Activated CD4-positive, alpha-beta T cell treated with anti-CD3 and anti-CD28 coated beads for 4 hours (primary cell): ENCODE data around the gene ZBTB37.
"Not testable (repeated sequence)": the region's sequence is repeated elsewhere in the genome, so short reads cannot be mapped to it uniquely, and the experiment has no call there.

Experiments
- DNase-seq, 2 donors: peaks; one replicate each; pipeline ENCODE4 v3.0.0-alpha.2; 2020

Gene ZBTB37, protein sequence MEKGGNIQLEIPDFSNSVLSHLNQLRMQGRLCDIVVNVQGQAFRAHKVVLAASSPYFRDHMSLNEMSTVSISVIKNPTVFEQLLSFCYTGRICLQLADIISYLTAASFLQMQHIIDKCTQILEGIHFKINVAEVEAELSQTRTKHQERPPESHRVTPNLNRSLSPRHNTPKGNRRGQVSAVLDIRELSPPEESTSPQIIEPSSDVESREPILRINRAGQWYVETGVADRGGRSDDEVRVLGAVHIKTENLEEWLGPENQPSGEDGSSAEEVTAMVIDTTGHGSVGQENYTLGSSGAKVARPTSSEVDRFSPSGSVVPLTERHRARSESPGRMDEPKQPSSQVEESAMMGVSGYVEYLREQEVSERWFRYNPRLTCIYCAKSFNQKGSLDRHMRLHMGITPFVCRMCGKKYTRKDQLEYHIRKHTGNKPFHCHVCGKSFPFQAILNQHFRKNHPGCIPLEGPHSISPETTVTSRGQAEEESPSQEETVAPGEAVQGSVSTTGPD

DNA sequence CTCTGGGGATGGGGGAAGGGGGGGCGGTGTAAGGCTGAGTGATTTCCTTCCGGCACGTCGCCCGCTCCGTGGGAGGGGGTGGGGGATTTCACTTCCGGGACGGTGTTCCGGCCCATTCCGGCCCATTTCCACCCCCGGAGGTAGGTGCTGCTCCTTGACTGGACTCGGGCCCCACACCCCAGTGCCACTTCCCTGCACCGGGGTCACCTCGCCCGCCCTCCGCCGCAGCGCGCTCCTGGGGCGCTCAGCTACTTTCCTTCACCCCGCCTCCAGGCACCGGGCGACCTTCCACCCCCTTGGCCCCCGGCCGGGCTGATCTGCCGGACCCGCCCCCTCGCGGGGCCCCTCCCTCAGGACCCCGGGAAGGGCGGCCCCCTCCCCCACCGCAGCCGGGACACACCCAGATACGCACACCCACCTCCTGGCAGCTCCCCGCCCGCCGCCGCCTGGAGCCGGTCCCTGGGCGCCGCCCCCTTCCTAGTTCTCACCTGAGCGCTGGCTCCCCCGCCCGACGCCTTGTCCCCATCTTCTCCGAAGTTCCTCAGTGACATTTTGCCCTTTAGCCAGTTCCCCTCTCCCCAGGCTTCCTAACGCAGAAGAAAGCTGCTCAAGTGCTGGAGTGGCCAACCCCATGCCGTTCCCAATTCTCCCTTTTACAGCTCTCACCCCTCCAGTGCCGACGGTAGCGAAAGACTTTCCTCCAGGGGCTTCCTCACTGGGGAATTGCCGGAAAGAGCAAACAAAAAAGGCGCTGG, at the start of gene ZBTB37:
Gene ZBTB37, plus strand, starts transcription at position 115 of the 755 bp plus-strand sequence. CDS start 1,846 bp downstream, outside the sequence.
- DNase-seq = peak; percentile 92 to 94

DNA sequence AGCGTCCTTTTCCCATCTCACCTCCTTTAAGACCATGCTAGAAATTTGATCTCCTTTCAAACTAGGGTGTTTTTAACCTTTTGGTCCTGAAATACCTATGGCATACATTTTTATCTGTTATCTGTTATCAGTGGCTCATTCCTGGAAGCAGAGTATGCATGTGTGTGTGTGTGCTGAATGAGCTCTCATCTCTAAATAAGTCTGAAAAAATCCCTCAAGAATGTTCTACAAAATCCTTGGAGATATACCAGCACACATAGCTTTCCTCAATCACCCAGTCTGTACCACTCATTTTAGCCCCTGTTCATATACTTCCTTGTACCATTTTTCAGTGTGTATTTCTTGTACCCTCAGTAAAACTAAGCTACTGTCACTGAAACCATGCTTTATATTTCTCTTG, 49.7 kb upstream of the ZBTB37 start:
- no peak for DNase-seq

DNA sequence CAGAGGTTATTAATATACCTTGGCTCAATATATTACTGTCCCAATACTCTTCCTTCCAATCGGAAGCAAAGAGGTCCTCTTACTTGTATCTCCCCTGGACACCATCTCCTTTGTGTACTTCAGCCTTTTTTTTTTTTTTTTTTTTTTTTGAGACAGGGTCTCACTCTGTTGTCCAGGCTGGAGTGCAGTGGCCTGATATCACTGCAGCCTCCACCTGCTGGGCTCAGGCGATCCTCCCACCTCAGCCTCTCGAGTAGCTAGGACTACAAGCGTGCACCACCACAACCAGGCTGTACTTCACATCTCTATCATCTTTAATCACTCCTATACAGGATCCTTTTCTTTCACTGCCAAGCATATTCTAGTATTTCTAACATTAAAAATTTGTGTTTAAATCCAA, 46.5 kb upstream of the ZBTB37 start:
- no peak for DNase-seq

DNA sequence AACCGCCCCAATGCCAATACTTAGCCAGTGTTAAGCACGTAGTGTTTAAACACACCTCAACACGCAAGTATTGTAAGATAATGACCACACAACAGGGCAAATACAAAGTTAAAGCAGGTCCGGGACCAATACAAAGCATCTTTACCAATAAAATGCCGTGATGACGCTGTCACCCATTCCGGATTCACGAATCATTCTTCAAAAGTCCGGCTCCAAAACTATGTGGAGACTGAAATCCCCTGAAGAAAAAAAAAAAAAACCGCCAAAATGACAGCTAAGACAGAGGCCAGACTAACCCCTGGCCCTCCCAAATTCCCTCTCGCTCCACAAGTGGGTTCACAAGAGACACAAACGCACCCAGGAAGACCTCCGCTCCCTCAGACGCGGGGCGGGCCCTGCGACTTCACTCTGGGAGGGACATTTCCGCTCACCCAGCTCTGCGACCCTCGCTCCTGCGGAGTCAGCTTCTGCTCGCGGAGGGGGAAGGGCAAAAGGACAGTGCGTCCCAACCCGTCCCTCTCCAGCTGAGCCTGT, 44.3 kb upstream of the ZBTB37 start:
- no peak for DNase-seq

DNA sequence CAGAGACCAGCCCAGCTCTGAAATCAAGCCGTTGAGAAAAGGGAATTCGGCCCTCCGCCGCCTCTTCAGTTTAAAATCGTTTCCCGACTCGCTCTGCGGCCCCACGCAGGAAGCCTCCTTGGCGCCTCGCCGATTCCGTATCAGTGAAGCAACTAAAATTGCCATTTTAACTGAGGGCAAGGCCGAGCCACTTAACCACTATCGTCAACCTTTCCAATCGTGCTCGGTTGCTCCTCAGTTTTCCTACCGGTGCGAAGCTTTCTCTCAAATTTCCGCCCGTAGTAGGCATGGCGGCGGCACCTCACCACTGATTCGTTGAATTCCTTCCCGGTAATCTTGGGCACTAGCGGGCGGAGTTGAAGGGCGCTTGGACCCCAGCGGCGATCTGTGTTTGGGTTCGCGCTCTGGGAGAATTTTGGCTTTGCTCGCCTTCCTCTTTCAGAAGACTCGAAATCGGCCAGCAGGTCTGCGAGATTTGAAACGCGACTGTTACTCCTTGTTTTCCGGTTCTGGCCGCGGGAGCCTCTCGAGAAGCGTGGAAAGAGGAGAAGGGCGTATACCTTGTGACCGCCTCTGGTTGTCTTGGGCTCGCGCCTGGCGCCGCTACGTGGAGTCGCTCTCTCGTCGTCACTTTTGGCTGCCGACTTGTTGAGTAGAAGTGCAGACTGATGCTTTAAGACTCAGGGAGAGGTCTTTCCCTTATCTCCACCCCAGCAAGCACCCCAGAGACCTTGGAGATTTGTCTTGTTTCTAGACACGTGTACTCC, 43.7 kb upstream of the ZBTB37 start, which contains the start of the genes CENPL and DARS2:
Gene CENPL, minus strand, starts transcription at position 569 of the 767 bp plus-strand sequence. CDS start 13,584 bp downstream, outside the sequence.
Gene DARS2, plus strand, starts transcription at position 359 of the 767 bp plus-strand sequence. CDS start 557 bp downstream, outside the sequence.
- peak; percentile 87 for DNase-seq

DNA sequence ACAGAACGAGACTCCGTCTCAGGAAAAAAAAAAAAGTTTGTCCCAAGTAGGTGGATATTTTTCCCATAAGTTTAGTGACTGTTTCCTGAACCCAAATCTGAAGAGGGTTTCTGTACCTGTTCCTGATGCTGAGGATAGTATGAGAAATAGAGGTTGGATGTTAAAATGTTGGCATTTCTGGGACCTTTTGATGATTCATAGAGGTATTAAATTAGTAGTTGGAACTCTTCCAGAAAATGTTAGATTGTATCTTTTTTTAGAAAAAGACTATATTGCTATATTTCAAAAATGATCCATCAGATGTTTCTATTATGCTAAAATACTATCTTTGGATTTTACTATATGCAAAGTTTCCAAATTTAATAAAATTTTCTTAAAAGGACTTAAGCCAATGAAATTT, 40.6 kb upstream of the ZBTB37 start:
- no peak for DNase-seq

DNA sequence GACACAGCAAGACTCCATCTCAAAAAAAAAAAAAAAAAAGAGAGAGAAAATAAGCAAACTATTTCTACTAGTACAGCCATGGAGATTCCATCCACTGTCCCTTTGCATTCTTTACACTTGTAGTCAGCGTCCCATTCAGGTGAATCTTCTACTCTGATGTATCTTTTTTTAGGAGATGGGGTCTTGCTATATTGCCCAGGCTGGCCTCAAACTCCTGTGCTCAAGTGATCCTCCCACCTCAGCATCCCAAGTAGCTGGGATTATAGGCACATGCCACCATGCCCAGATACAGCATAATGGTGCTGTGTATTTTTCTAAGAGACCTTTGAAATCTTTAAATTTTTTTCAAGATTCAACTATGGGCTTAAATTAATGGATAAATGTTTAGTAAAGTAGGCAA, 35.4 kb upstream of the ZBTB37 start:
- DNase-seq = no peak

DNA sequence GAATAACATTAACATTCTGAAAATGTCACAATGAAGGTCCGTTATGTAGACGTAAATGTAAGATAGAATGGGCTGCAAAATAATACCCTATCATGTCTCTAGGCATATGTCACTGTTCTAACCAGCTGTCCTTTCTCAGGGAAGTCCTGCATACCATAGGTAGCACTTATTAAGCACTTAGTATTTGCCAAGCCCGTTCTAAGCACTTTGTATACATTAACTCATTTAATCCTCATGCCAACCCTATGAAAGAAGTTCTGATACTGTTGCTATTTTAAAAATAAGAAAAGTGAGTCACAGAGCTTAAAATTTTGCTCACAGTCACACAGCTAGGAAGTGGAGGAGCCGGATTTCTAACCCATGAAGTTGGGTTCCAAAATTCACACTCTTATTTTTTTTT, 16.1 kb upstream of the ZBTB37 start:
- DNase-seq = no peak

DNA sequence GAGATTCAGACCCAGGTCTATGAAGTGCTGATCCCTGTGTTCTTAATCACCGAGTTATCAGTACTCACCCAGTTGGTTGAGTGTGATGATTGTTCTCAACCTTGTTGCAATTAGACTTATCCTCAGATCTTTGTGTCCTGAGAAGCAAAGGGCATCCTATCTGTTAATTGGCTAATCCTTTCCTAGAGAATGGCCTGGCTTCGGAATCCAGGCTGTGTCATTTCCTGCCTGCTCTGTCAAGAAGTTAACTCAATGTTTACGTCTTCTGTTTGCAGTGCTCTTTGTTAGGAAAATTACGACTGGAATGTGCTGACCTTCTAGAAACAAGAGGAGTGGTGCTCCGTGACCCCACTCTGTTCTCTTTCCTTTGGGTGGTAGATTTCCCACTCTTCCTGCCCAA, 15.1 kb upstream of the ZBTB37 start:
- DNase-seq = no peak

DNA sequence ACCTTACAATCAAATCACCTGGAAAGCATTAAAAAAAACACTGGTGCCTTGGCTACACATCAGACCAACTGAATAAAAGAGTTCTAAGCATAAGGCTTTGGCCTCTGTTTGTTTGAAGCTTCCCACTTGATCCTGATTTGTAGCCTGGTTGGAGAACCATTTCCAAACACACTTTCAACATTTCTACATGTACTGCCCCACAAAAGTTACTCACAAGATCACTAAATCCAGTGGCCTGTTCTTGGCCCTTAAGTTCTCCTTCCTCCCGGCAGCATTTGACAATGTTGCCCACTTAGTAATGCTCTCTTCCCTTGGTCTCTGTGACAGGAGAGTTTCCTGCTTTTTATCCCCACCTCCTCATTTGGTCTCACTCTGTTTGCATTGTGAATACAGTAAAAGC, 12.2 kb upstream of the ZBTB37 start:
- no peak for DNase-seq

DNA sequence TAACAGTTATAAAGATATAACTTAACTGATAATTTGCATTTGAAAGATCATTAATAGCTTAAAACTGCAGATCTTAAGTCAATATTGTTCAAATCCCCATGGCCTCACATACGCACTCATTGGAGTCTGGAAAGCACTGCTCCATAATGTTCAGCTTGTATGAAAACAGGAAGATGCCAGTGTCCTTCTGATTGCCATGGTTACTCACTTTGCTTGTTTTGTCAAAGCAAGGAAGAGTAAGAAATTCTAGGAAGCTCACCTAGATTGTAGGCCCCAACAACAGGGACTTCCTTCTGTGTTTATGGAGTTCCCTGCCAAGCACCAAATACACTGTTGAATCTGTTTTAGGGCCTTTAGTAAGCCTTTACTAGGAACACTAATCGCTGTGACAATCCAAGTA, 11.3 kb upstream of the ZBTB37 start:
- no peak for DNase-seq

DNA sequence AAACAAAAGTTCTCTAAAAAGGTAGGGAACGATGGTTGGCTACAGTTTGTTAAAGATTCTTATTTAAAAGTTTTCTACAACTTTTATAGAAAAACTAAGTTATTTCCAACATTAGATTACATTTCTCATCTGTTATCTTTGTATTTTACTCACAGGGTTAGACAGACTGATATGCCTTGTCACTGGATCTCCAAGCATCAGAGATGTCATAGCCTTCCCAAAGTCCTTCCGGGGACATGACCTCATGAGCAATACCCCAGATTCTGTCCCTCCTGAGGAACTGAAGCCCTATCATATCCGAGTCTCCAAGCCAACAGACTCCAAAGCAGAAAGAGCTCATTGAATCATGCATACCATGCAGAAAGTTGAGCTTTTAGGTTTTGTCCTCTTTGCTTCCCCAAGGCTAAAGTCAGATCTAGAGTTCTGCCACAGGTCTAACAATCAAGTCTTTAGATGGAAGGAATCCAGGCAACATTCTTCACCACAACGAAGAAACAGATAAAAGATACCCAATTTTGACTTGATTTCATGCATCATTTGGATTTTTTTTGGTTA, 10.7 kb upstream of the ZBTB37 start:
- no peak for DNase-seq

DNA sequence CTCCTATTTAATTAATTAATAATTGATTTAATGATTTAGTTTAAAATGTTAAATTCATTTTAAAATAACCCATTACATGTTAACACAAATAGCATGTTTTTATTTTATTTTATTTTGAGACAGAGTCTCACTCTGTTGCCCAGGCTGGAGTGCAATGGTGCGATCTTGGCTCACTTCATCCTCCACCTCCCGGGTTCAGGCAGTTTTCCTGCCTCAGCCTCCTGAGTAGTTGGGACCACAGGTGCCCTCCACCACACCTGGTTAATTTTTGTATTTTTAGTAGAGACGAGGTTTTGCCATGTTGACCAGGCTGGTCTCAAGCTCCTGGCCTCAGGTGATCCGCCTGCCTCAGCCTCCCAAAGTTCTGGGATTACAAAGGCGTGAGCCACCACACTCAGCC, 8.6 kb upstream of the ZBTB37 start:
- DNase-seq = not testable (repeated sequence)

DNA sequence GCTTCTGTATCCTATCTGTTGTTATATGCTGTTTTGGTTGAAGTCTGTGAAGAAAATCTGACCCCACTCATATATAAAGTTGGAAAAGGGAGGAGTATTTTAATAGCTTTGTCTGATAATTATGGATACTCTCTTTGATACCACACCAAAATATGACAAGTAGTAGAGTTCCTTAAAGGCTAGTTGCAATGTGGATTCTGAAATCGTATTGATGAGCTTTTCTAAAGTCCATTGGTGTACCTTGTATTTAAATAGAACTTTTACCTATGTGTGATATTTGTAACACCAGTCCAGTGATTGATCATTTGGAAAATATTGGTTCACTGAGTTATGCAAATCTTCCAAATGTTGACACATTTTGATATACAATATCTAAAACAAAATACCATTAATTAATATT, 8.1 kb upstream of the ZBTB37 start:
- DNase-seq = no peak

DNA sequence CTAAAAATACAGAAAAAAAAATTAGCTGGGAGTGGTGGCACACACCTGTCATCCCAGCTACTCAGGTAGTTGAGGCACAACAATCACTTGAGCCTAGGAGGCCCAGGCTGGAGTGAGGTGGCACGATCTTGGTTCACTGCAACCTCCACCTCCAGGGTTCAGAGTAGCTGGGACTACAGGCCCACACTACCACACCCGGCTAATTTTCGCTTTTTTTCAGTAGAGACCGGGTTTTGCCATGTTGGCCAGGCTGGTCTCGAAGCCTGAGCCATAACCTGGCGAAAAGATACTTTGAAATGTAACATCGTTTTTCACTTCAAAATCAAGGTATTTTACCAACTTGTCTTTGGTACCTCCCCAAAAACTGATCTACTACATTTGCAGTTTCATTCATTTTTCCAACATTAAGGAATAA, 6.4 kb upstream of the ZBTB37 start:
- DNase-seq = no peak

DNA sequence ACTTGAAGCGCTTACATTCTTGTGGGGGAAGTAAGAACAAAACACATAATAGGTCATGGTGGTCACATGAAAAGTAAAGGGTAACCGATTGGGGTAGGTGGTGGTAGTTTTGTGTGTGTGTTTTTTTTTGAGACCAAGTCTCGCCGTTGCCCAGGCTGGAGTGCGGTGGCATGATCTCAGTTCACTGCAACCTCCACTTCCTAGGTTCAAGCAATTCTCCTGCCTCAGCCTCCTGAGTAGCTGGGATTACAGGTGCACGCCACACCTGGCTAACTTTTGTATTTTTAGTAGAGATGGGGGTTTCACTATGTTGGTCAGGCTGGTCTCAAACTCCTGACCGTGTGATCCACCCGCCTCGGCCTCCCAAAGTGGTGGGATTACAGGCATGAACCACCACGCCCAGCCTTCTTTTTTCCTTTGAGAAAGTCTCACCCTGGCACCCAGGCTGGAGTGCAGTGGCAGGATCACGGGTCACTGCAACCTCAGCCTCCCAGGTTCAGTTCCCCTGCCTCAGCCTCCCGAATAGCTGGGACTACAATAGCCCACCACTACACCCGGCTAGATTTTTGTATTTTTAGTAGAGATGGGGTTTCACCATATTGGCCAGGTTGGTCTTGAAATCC, 5.9 kb upstream of the ZBTB37 start:
- DNase-seq = not testable (repeated sequence)

DNA sequence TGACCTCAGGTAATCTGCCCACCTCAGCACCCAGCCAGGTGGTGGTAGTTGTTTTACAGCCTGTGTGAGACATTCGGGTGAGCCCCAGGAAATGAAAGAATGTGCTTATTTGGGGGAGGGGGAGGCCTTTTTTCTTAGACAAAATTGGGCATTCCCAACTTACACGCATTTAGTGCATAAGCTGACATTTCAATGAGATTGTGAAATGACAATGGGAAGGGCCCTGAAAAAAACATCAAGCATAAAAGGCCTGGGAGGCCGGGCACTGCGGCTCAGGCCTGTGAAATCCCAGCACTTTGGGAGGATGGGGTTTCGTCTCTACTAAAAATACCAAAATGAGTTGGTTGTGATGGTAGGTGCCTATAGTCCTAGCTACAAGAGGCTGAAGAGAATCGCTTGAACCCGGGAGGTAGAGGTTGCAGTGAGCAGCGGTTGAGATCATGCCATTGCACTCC, 5.4 kb upstream of the ZBTB37 start:
- DNase-seq = no peak

DNA sequence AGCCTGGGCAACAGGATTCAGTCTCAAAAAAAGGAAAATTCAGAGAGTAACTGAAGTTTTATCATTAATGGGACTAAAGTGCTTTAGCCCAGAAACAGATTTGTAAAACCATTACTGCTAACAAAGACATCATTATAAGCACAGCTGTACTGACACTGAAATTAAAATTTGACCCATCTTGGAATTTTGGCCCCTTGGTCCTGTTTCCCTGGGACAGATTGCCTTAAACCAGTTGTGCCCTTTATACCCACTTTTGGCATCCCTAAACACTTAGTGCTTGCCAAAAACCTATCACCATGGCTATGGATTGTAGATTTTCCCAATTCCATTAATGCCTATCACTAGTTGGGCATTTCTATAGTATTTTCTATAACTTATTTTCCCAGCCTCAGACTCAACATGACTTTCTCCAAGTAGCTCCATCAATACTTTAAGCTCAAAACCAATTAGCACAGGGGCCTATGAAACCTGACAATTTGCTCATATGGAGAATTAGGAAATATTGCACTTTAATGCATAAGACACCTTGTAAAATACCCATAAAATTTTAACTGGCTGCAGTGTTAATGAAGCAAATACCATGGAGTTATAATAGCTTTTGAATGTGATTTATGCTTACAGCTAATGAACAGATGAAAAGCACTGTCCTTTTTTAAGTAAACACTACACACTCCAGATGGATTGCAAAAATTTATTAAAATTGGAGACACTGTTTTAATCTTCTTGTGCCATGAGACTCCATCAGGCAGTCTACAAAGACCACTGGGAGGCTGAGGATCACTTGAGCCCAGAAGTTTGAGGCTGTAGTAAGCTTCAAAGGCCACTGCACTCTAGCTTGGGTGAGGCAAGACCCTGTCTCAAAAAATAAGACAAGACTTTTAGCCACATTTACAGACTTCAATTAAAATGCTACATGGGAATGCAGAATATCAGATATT, 4.7 kb upstream of the ZBTB37 start:
- no peak for DNase-seq

DNA sequence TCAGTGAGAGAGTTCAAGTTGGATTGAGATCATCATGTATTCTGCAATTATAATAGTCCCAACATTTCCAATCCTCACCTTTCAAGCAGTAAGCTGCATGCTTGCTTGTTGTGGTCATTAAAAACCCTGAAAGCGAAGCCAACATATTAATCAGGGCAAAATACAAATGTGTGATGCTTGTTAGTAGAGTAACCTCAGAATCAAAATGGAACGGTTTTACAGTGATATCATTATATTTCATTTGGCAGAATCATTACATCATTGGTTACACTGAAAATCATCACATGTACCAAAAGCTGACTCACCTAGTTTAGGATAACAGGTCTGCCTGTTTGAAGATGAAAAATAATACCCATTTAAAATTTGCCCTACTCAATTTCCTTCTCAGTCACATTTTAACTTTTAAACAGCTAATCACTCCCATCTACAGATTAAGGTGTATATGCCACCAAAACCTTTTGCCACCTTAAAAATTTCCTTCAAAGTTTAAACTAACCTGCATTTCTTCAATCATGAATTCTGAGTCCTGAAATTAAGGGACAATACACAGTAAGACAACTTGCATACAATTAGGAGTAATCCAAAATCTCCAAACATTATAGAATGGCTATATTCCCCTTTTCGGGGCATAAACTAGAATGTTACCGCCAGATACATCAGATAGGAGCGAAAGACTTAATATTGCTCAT, 3.9 kb upstream of the ZBTB37 start:
- DNase-seq = no peak
